GM21367 (cell line): ENCODE measurements around the gene AHDC1.
"Not testable (repeated sequence)": the region's sequence is repeated elsewhere in the genome, so short reads cannot be mapped to it uniquely, and the experiment has no call there.

Source experiments
- ATAC-seq: cut with Tn5 transposase; IDR thresholded peaks from one replicate; pipeline ENCODE4 v1.9.1; 2021; ENCODE audit not compliant: unreplicated experiment

Gene AHDC1, protein sequence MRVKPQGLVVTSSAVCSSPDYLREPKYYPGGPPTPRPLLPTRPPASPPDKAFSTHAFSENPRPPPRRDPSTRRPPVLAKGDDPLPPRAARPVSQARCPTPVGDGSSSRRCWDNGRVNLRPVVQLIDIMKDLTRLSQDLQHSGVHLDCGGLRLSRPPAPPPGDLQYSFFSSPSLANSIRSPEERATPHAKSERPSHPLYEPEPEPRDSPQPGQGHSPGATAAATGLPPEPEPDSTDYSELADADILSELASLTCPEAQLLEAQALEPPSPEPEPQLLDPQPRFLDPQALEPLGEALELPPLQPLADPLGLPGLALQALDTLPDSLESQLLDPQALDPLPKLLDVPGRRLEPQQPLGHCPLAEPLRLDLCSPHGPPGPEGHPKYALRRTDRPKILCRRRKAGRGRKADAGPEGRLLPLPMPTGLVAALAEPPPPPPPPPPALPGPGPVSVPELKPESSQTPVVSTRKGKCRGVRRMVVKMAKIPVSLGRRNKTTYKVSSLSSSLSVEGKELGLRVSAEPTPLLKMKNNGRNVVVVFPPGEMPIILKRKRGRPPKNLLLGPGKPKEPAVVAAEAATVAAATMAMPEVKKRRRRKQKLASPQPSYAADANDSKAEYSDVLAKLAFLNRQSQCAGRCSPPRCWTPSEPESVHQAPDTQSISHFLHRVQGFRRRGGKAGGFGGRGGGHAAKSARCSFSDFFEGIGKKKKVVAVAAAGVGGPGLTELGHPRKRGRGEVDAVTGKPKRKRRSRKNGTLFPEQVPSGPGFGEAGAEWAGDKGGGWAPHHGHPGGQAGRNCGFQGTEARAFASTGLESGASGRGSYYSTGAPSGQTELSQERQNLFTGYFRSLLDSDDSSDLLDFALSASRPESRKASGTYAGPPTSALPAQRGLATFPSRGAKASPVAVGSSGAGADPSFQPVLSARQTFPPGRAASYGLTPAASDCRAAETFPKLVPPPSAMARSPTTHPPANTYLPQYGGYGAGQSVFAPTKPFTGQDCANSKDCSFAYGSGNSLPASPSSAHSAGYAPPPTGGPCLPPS (N-terminal part only)

DNA sequence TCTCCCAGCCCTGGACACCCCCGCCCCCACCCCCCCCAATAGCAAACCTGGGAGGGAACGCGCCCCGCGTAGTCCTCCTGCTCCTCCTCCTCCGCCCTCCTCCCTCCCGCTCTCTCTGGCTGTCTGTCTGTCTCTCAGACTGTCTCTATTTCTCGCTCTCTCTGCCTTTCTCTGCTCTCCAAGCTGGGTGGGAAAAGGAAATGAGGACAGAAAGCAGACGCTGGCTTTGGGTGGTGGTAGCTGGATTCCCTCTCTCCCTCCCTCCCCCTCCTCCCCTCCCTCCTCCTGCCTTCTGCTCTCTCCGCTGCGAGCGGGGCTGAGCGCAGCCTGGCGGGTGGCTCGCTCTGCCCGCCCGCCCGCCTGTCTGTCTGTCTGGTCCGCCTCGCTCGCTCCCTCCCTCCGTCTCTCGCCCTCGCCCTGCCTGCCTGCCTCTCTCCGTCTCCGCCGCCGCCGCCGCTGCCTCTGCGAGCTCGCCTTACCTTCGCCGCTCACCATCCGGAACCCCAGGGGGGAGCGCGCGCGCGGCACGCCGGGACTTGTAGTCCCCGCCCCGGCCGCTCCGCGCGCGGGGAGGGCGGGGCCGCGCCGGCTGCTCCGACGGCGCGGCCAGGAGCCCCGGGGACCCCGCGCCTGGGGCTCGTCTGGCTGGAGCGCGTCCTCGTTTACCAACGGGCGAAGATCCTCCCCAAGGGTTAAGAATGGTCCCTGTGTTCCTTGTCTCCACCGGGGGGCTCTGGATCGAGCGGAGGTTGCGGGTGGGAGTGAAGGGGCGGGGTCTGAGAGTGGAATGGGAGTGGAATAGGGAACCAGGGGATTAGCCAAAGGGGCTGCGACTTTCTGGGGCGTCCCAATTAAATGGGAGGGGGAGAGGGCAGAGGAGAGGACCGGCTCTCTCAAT is at the start of gene AHDC1:
AHDC1 (minus strand) TSS at position 464 of the 898 bp plus-strand sequence. CDS start 52,029 bp downstream, outside the sequence.
- ATAC-seq = no peak

DNA sequence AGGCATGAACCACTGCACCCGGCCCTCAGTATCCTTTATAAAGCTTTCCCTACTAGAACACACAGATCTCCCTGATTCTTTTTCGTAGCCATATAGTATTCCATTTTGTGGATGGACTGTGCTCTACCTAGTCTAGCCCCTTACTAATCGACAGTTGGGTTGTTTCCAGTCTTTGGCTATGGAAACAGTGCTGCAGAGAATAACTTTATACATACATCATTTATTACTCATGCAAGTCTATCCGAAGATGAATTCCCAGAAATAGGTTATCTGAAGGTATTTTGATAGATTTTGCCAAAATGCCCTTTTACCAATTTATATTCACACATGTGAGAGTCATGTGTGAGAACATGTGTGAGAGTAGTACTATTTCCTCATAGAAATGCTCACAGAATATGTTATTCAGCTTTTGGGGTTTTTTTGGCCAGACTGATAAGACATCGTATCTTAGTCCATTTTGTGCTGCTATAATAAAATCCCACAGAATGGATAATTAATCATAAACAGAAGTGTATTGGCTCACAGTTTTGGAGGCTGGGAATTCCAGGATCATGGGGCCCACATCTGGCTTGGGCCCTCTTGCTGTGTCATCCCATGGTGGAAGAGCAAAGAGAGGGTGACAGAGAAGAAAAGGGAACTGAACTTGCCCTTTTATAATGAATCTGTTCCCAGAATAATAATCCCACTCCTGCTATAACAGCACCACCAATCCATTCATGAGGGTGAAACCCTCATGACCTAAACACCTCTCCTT is 48.3 kb upstream of the AHDC1 start:
- no peak for ATAC-seq

DNA sequence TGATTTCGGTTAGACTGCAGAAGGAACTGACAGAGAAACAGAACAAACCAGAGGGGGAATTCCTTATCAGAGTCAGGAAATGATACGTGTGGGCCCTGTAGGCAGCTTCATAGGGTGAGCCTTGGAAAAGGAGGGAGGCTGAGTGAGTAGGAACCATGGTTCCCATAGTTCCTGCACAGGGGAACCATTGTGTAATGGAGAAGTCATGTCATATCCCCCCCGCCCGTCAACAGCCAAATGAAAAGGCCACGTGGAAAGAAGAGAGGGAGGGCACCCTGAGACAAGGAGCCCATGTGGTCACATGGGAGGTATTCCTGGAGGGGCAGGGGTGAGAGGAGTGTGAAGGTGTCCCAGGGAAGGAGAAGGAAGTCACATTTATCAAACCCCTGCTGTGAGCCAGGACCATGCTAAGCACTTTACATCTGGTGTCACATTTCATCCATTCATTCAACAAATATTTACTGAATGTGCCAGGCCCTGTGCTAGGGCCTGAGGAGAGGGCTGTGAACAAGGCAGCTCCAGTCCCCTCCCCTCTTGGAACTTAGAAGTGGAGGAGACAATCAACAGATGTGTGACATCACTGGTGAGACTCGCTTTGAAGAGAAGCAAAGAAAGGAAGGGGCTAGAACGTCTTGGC is 46.7 kb upstream of the AHDC1 start:
- no peak for ATAC-seq

DNA sequence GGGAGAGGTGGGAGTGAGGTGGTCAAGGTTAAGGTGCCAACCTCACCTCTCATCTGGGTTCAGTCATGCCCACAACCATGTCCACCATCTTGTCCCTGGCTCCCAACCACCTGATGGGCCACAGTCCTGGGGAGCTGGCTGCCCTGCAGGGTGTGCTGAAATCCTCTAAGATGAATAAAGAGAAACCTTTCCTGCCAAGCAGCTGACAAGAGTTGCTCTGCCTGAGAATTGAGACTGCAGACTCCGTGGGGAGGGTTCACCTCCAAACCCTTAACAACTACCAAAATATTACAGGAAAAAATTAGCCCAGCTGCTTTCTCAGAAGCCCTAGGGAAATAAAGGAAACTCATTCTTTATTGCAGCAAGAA is 46.2 kb upstream of the AHDC1 start:
- ATAC-seq = no peak

DNA sequence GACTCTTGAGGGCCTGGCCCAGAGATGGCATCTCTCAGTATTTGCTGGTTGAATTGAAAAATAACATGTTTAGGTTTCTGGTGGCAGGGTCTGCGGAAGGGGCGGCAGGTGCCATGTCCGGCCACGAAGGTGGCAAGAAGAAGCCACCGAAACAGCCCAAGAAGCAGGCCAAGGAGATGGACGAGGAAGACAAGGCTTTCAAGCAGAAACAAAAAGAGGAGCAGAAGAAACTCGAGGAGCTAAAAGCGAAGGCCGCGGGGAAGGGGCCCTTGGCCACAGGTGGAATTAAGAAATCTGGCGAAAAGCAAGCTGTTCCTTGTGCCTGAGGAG is 45.3 kb upstream of the AHDC1 start:
- ATAC-seq = no peak

DNA sequence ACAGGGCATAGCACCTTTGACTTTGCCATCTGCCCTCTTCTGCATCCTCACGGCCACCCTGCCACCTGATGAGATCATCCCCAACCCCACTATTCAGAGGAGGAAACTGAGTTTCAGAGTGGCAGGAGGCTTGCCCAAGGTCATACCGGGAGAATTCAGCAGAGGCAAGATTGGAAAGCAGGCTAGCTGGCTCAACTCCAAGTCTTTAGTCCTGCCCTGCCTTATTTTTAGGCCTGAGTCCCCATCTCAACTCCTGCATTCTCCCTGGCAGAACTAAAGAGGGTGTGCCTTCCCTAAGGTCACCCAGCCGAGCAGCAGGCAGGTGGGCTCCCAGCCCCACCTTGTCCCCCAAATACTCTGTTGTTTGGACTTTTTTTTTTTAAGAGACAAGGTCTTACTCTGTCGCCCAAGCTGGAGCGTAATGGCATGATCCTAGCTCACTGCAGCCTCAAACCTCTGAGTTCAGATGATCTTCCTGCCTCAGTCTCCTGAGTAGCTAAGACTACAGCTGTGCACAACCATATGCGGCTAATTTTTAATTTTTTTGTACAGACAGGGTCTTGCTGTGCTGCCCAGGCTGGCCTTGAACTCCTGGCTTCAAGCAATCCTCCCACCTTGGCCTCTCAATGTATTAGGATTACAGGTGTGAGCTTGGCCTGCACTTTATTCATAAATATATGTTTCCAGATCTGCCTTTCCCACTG is 44.8 kb upstream of the AHDC1 start:
- no peak for ATAC-seq

DNA sequence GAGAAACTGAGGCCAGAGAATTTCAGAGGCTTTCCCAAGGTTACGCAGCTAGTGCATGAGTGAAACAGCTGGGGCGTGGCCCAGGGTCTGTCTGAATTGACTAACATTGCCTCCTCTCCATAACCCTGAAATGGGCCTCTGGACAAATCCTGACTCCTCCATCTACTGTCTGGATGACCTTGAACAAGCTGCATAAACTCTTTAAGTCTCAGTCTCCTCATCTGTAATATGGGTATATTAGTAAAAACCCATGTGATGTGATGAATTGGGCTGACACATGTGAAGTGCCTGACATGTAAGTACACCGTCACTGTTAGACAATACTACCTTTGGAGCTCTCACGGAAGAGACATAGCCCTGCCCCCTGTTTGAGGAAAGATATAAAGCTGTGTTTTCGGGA is 43.4 kb upstream of the AHDC1 start:
- ATAC-seq = no peak

DNA sequence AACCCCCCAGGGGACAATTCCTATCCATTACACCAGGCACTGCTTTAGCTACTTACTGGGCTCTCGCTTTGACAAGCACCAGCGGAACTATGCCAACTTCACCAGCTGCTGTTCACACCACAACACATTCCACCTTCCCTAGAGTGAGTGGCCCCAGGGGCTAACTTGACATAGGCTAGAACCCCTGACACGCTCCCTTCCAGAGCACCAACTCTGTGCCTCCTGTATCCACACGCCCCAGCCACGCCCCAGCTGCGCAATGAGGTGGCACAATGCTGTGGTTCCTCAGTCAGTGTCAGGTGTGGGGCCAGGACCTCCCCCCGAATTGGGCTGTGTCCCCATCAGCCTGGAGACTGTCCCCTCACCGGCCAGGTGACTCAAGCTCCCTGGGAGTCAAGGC is 42.7 kb upstream of the AHDC1 start:
- no peak for ATAC-seq

DNA sequence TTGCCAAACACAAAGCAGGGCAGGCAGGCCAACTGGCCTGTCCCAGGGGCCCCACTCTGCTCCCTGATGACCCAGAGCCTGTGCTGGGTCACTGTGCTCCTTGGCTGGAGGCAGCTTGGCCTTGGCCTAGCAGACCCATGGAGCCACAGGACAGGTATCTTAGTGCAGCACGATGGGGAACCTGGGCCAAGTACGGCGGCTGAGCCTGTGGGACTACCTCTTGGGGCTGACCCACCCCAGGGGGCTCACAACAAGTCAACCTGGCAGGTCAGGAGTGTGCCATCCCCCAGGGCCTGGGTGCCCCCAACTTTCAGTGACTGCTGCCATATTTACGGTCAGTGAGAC is 41.1 kb upstream of the AHDC1 start:
- ATAC-seq = no peak

DNA sequence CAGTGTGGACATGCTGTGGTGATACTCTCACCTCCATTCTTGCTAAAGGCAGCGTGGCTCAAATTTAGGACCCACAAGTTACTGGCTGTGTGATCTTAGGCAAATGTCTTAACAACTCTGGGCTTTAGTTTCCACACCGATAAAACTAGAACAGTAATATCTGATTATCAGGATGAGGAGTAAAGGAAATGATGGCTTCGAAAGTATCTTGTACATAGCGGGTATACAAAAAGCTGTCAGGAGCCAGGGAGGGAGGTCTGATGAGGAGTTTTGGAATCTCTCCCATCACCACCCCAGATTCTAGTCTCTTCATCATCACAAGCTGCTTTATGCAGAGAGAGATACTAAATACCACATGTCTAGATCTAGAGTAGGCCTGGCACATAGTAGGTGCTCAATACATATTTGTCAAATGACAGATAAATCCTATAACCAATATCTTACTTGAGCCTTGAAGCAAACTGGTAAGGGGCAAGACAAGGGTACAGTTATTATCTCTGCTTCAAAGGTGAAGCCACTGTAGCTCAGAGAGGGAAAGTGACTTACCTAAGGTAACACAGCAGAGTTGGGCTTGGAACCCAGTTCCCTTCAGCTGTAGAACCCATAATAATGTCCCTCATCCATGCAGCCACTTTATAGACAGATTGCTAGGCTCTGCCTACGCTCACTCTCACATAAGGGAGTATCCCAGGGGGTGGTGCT is 40.6 kb upstream of the AHDC1 start:
- no peak for ATAC-seq

DNA sequence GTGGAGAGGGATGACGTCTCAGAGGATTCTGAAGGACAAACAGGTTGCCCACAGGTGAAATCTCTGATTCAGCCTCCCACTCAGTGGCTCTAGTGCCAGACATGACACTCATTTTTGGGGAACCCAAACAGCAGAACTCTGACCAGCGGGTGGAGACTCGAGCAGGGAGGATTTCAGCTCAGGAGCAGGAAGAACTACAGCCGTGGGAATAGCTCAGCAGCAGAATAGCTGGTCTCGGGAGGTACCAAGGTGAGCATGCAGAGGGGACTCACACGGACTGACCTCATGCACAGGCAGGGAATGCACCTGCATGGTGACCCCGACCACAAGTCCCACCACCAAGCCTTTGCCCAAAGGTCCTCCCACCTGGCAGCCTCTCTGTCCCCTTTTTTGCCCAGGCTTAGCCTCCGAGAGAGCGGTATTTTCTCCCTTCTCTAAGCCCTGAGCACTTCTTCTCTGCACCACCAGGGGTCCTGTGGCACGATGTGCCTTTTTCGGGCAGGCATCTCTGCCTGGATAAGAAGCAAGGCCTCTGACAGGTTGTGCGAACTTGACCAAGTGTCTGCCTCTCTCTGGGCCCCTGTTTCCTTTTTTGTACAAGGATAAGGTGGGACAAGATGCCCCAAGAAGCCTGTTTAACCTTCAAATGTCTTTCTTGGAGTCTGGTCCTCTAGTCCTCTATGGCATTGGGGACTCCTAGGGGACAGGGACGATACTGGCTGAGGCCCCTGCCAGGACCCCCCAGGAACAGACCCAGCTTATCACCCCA is 39.8 kb upstream of the AHDC1 start:
- ATAC-seq = no peak

DNA sequence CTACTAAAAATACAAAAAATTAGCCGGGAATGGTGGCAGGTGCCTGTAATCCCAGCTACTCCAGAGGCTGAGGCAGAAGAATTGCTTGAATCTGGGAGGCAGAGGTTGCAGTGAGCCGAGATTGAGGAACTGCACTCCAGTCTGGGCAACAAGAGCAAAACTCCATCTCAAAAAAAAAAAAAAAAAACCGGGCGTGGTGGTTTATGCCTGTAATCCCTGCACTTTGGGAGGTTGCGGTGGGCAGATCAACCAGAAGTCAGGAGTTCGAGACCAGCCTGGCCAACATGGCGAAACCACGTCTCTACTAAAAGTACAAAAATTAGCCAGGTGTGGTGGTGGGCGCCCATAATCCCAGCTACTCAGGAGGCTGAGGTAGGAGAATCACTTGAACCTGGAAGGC is 36.6 kb upstream of the AHDC1 start:
- not testable (repeated sequence) for ATAC-seq

DNA sequence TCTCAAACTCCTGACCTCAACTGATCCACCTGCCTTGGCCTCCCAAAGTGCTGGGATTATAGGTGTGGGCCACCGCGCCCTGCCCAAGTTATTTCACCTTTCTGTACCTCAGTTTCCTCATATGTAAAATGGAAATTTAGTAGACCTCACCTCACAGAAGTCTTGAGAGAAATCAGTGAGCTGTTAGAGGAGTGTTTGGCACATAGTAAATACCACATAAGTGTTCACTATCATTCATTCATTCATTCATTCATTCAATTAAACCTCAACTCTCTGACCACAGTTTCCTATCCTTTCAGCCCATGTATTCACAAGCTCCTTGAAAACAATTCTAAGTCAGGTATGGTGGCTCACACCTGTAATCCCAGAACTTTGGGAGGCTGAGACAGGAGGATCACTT is 34.9 kb upstream of the AHDC1 start:
- no peak for ATAC-seq

DNA sequence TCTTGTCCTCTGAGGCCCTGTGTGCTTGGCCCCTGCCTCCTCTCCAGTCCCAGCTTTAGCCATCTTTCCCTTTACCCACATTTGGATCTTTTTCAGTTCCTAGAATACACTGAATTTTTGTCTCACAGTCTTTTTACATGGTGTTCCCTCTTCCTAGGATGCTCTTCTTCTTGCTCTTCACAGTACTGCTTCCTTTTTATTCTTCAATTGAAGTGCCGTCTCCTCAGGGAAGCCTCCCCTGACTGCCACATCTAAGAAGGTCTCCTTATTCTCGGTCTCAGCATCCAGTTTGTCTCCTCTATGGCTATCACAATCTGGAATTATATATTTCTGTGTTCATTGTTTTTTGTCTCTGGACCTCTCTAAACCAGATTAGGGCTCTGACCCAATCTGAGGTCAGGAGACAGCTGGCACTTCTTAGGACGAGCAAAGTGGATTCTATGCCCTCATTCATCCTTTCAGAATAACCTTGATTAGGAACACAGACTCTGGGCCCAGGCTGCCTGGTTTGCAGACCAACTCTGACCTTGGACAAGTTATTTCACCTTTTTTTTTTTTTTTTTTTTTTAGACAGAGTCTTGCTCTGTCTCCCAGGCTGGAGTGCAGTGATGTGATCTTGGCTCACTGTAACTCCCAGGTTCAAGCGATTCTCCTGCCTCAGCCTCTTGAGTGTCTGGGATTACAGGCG is 34.2 kb upstream of the AHDC1 start:
- ATAC-seq = no peak

DNA sequence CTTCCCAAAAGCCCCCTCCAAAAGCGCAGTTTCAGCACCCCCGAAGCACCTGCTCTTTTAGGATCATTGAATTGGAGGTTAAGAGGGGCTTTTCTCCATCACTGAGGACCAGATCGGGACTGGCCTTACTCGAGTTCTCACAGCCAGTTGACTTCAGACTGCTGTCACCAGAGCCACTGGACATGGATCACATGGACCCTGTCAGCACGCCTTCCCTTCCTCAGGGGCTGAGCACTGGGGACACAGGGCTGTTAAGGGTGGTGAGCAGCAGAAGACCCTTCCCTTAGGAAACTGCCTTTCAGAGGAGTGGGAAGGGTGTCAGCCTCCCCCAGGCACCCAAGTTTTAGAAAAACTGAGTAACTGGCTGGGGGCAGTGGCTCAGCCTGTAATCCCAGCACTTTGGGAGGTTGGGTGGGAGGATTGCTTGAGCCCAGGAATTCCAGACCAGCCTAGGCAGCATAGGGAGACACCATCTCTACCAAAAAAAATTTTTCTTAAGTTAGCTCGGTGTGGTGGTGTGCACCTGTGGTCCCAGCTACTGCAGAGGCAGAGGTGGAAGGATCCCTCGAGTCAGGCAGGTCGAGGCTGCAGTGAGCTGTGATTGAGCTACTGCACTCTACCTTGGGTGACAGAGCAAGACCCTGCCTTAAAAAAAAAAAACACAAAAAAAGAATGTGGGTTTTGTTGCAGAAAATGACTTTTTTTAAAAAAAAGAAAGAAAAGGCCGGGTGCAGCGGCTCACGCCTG is 31.6 kb upstream of the AHDC1 start:
- ATAC-seq = no peak

DNA sequence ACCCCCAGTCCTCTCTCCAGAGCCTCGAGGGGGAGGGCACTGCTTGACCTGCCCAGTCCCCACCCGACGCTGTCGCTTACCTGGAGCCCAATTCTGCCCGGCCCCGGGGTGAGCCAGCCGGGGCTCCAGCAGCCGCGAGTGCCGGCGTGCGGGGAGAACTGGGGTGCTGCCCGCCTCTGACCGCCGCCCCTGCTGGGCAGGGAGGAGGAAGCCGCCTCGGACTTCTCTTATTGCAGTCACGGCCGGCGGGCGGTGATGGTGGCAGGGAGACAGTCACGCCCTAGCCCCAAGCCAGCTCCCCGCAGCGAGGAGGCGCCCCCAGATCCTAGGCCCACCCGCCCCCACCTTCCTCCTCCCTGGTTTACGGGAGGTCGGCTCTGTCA is 31.0 kb upstream of the AHDC1 start, which contains the start of gene FGR:
FGR (minus strand) TSS at position 201 of the 383 bp plus-strand sequence. CDS start 11,269 bp downstream, outside the sequence.
- no peak for ATAC-seq
